ENCODE measurements around the gene DNAJC5.
"Not testable (repeated sequence)": the region's sequence is repeated elsewhere in the genome, so short reads cannot be mapped to it uniquely, and the experiment has no call there.

DNAJC5 gene

GRCh38 chr20:63894358-63895201 lies at the start of gene DNAJC5:
DNAJC5 (plus strand) TSS chr20:63895126; CDS start chr20:63928346, 33,220 bp downstream.
- DNase-seq (ENCODE audit: extremely low spot score, insufficient read length, low read depth) (peak; percentile 100), FAIRE-seq (peak; percentile 92)

- FAIRE-seq, result no peak
- no peak for DNase-seq (ENCODE audit: extremely low spot score, insufficient read length, low read depth)
Observed at GRCh38 chr20:63846128-63846771, 48.7 kb upstream of the DNAJC5 start.

GRCh38 chr20:63846888-63847236 lies 48.1 kb upstream of the DNAJC5 start:
- no peak for DNase-seq (ENCODE audit: extremely low spot score, insufficient read length, low read depth)

GRCh38 chr20:63847237-63848002 lies 47.5 kb upstream of the DNAJC5 start:
- FAIRE-seq (no peak), DNase-seq (ENCODE audit: extremely low spot score, insufficient read length, low read depth) (no peak)

More at GRCh38 chr20:63846888-63847236, 48.1 kb upstream of the DNAJC5 start:
- no peak for FAIRE-seq

- FAIRE-seq (no peak), DNase-seq (ENCODE audit: extremely low spot score, insufficient read length, low read depth) (no peak)
Observed at GRCh38 chr20:63848003-63848911, 46.7 kb upstream of the DNAJC5 start.

- peak; percentile 96 for FAIRE-seq
Observed at GRCh38 chr20:63850689-63851547, 44.0 kb upstream of the DNAJC5 start.

GRCh38 chr20:63851548-63851943 lies 43.4 kb upstream of the DNAJC5 start:
- FAIRE-seq; DNase-seq (ENCODE audit: extremely low spot score, insufficient read length, low read depth): not testable (repeated sequence)

More at GRCh38 chr20:63850689-63851547, 44.0 kb upstream of the DNAJC5 start:
- peak; percentile 87 for DNase-seq (ENCODE audit: extremely low spot score, insufficient read length, low read depth)

GRCh38 chr20:63853733-63854068 lies 41.2 kb upstream of the DNAJC5 start:
- DNase-seq (ENCODE audit: extremely low spot score, insufficient read length, low read depth); FAIRE-seq: not testable (repeated sequence)

GRCh38 chr20:63854069-63854765 lies 40.7 kb upstream of the DNAJC5 start:
- DNase-seq (ENCODE audit: extremely low spot score, insufficient read length, low read depth) (no peak), FAIRE-seq (peak; percentile 62)

GRCh38 chr20:63854766-63855362 lies 40.1 kb upstream of the DNAJC5 start:
- no peak for FAIRE-seq

GRCh38 chr20:63855363-63856097 lies 39.4 kb upstream of the DNAJC5 start:
- FAIRE-seq, result no peak
- no peak for DNase-seq (ENCODE audit: extremely low spot score, insufficient read length, low read depth)

More at GRCh38 chr20:63854766-63855362, 40.1 kb upstream of the DNAJC5 start:
- DNase-seq (ENCODE audit: extremely low spot score, insufficient read length, low read depth), result no peak

- FAIRE-seq (no peak), DNase-seq (ENCODE audit: extremely low spot score, insufficient read length, low read depth) (no peak)
Observed at GRCh38 chr20:63856098-63856511, 38.8 kb upstream of the DNAJC5 start.

- no peak for FAIRE-seq
- DNase-seq (ENCODE audit: extremely low spot score, insufficient read length, low read depth), result no peak
Observed at GRCh38 chr20:63857764-63858392, 37.0 kb upstream of the DNAJC5 start.

- FAIRE-seq (no peak), DNase-seq (ENCODE audit: extremely low spot score, insufficient read length, low read depth) (no peak)
Observed at GRCh38 chr20:63858393-63859165, 36.3 kb upstream of the DNAJC5 start.

- no peak for FAIRE-seq
- no peak for DNase-seq (ENCODE audit: extremely low spot score, insufficient read length, low read depth)
Observed at GRCh38 chr20:63859166-63859699, 35.7 kb upstream of the DNAJC5 start.
